Skeletal muscle satellite cell (primary cell): ENCODE data around the gene EBLN1.
"Not testable (repeated sequence)": the region's sequence is repeated elsewhere in the genome, so short reads cannot be mapped to it uniquely, and the experiment has no call there.

Experiments
- H3K27me3 ChIP-seq: 2 replicates; pipeline ENCODE4 v1.7.0; 2013; ENCODE audit warnings: low read length; ENCODE audit not compliant: control insufficient read depth, insufficient read depth
- H3K36me3 ChIP-seq: 2 replicates; pipeline ENCODE4 v1.7.0; 2013; ENCODE audit warnings: mild to moderate bottlenecking, control low read depth, low read length; ENCODE audit not compliant: insufficient read depth
- H3K4me1 ChIP-seq: 2 replicates; pipeline ENCODE4 v1.7.0; 2013; ENCODE audit warnings: low read length; ENCODE audit not compliant: control insufficient read depth, insufficient read depth
- H3K4me2 ChIP-seq: 2 replicates; pipeline ENCODE4 v1.7.0; 2013; ENCODE audit warnings: mild to moderate bottlenecking, low read length
- H3K4me3 ChIP-seq: 2 replicates; pipeline ENCODE4 v1.7.0; 2013; ENCODE audit warnings: low read length
- H3K9ac ChIP-seq: 2 replicates; pipeline ENCODE4 v1.7.0; 2013; ENCODE audit warnings: mild to moderate bottlenecking, low read depth, low read length, moderate library complexity
- H3K9me3 ChIP-seq: replicated peaks from 2 replicates; pipeline ENCODE4 v1.7.0; 2013; ENCODE audit warnings: mild to moderate bottlenecking, control low read depth, low read length

The EBLN1 gene

DNA sequence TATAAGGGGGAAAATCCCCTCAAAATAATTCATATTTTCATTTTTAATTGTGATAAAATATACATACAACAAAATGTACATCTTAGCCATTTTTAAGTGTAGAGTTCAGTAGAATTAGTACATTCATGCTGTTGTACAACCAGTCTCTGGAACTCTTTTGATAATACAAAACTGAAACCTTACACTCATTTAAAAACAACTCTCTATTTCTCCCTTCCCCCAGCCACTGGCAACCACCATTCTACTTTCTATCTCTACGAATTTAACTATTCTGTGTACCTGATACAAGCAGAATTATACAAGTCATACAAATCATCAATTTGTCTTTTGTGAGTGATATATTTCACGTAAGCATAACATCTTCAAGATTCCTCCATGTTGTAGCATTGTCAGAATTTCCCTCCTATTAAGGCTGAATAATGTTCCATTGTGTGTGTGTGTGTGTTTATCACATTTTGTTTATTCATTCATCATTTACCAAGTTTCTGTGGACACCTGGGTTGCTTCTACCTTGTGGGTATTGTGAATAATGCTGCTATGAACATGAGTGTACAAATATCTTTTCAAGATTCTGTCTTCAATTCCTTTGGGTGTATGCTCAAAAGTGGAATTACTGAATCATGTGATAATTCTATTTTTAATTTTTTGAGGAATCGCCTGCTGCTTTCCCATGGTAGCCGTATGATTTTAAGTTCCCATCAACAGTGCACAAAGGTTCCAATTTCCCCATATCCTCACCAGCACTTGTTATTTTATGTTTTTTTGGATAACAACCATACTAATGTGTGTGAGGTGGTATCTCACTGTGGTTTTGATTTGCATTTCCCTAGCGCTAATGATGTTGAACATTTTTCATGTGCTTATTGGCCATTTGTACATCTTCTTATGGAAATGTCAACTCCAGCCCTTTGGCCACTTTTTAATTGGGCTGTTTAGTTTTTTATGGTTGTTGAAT lies 4.7 kb upstream of the EBLN1 start:
- no peak overlapping the region for H3K4me3 ChIP-seq
- H3K4me1 ChIP-seq: no peaks in the 10 kb centered on the region
- H3K9me3 ChIP-seq: no peaks in the 10 kb centered on the region
- no peaks in the 10 kb centered on the region for H3K36me3 ChIP-seq
- H3K27me3 ChIP-seq: no peaks in the 10 kb centered on the region
- no peak overlapping the region for H3K9ac ChIP-seq
- H3K4me2 ChIP-seq: no peak overlapping the region

DNA sequence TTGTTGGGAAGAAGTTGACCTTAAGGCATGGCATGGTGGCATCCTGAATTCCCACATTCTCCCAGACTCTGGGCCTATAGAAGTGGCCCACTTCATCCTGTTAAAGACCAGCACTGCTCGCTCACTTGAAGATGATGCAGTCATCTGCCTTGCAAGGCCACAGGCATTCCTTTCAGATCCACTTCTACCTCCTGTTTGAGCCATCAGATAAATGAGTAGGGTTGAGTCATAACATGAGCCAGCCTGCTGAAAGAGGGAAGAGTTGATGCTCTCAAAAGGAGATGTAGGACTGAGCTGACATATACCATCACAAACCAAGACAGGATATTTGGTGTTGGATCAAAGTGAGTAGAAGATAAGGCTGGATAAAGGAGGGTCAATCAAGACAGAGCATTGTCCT lies 1.5 kb upstream of the EBLN1 start:
- no peaks in the 10 kb centered on the region for H3K9me3 ChIP-seq
- H3K4me2 ChIP-seq: no peak overlapping the region
- H3K4me3 ChIP-seq: no peak overlapping the region
- H3K27me3 ChIP-seq: no peaks in the 10 kb centered on the region
- H3K4me1 ChIP-seq: no peaks in the 10 kb centered on the region
- no peaks in the 10 kb centered on the region for H3K36me3 ChIP-seq
- H3K9ac ChIP-seq: no peak overlapping the region

DNA sequence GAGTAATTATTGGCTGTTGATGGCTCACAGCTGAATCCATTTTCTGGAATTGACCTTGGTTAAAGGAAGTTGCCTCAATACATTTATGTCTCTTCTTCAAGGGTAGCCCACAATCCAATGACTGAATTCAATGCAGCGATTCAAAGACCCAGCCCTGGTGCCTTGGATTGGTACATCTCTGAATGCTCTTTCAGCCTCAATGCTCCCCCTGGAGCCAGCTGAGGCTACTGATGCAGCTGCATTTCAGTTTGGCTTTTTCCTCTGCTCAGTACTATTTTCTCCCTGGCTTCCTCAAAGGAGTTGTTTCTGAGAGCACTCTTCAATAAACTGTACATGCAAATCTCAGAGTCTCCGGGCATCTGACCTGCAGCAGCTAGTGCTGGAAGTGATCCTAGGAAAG lies 633 bp upstream of the EBLN1 start:
- Histone ChIP-seq H3K9ac (no peak overlapping the region), H3K36me3 (no peaks in the 10 kb centered on the region), H3K9me3 (no peaks in the 10 kb centered on the region), H3K27me3 (no peaks in the 10 kb centered on the region), H3K4me1 (no peaks in the 10 kb centered on the region), H3K4me2 (no peak overlapping the region), H3K4me3 (no peak overlapping the region)

DNA sequence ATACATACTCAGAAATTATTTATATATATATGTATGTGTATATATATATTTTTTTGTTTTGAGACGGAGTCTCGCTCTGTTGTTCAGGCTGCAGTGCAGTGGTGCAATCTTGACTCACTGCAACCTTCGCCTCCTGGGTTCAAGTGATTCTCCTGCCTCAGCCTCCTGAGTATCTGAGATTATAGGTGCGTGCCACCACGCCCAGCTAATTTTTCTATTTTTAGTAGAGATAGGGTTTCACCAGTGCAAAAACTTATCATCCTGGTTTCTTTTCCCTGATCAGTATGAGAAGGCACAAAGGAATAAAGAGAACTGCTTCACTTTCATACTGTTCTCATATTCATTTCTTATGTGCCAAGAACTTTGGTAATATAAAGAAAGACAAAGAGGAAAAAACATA lies 731 bp downstream of the EBLN1 start:
- H3K36me3 ChIP-seq, H3K9me3 ChIP-seq, H3K27me3 ChIP-seq, H3K9ac ChIP-seq, H3K4me3 ChIP-seq, H3K4me2 ChIP-seq, H3K4me1 ChIP-seq: not testable (repeated sequence)

DNA sequence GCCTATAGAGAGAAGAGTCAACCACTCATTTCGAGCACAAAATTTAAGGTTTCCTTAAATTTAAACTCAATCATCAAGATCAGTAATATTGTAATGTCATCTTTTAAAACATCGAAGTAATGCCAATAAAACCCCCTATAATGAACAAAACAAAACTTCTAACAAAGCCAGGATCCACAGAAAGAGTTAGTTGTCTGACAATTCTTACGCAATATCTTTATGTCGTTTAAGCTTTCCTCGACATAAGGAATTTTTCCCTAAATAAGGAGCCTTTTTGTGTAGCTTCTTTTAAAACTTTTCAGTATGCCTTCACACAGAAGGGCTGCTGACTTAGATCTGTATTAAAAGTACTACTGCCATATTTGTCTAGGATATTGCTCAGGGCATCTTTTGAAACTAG lies 7.5 kb downstream of the EBLN1 start:
- H3K27me3 ChIP-seq: no peaks in the 10 kb centered on the region
- no peaks in the 10 kb centered on the region for H3K36me3 ChIP-seq
- no peak overlapping the region for H3K4me3 ChIP-seq
- no peaks in the 10 kb centered on the region for H3K9me3 ChIP-seq
- no peak overlapping the region for H3K9ac ChIP-seq
- no peak overlapping the region for H3K4me2 ChIP-seq
- no peaks in the 10 kb centered on the region for H3K4me1 ChIP-seq

DNA sequence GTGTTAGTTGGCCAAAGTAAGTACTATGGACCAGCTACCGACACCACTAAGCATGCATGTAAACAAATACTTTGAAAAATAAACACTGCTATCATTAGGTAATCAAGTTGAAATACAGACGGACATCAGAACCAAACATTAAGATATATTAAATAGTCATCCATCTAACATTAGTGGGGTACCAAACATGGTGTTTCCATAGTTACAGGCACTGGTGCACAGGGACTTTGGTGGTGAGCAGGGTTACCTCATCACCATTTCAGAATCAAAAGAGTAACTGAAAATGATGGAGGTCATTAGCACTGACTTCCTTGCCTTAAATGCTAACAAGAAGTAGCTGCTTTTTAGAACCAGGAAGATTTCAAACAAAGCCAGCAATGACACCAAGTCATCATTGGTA lies 23.9 kb downstream of the EBLN1 start:
- Histone ChIP-seq H3K4me2 (no peak overlapping the region), H3K4me3 (no peak overlapping the region), H3K36me3 (no peaks in the 10 kb centered on the region), H3K4me1 (no peaks in the 10 kb centered on the region), H3K9me3 (no peaks in the 10 kb centered on the region), H3K9ac (no peak overlapping the region), H3K27me3 (no peaks in the 10 kb centered on the region)

DNA sequence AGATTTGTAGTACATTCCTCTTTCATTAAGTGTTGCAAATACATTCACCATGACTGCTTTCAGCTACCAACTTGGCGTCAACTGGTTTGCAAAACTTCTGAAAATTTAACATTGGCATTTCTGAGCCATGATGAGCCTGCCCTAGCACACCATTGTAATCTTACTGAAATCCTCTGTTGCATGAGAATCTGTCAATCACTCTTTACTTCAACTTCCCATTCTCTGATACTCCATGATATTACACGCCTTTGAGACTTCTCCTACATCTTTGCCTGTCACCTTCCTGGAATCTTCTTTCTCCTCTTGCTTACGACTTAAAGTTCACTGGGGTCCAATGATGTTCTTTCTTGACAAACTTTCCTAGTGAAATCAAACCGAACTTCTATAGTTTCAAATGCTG lies 32.2 kb downstream of the EBLN1 start:
- Histone ChIP-seq H3K9ac (no peak overlapping the region), H3K4me3 (no peak overlapping the region), H3K4me2 (no peak overlapping the region), H3K27me3 (no peaks in the 10 kb centered on the region), H3K36me3 (no peaks in the 10 kb centered on the region), H3K9me3 (no peaks in the 10 kb centered on the region), H3K4me1 (no peaks in the 10 kb centered on the region)

DNA sequence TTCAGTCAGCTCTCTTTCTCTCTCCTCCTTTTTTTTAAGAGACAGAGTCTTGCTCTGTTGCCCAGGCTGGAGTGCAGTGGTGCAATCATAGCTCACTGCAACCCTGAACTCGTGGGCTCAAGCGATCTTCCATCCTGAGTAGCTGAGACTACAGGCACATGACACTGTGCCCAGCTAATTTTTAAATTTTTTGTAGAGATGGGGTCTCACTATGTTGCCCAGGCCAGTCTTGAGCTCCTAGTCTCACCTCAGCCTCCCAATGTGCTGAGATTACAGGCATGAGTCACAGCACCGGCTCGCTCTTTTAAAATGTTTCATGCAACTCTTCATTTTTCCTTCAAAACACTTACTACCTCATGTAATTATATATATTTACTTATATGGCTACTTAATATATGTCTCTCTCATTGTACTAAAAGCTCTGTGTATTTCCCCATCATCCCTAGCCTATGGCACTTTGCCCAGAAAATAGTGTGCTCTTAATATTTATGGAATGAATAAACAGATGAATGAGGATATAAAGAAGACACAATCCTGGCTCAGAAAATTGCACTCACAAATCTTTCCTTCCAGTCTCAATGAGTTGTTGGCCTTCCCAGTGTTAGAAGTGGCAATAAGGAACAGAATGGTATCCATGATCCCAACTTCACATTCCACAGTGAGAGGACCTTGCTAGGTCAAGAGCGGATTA lies 33.9 kb downstream of the EBLN1 start:
- H3K9ac ChIP-seq: no peak overlapping the region
- no peak overlapping the region for H3K4me3 ChIP-seq
- no peaks in the 10 kb centered on the region for H3K36me3 ChIP-seq
- no peaks in the 10 kb centered on the region for H3K27me3 ChIP-seq
- no peak overlapping the region for H3K4me2 ChIP-seq
- H3K9me3 ChIP-seq: no peaks in the 10 kb centered on the region
- H3K4me1 ChIP-seq: no peaks in the 10 kb centered on the region

DNA sequence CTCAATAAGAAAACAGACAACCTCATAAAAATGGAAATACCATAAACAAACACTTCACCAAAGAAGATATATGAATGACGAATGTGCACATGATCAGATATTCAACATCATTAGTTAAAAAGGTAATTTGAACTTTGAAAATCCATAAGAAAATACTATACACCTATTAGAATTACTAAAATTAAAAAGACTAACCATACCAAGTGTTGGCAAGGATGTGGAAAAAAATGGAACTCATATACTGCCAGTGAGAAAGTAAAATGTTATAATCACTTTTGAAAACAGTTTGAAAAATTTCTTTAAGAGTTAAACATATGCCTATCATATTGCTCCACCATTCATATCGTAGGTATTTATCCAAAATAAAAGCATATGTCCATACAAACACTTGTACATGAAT lies 37.1 kb downstream of the EBLN1 start:
- Histone ChIP-seq H3K4me2 (no peak overlapping the region), H3K27me3 (no peaks in the 10 kb centered on the region), H3K4me3 (no peak overlapping the region)

DNA sequence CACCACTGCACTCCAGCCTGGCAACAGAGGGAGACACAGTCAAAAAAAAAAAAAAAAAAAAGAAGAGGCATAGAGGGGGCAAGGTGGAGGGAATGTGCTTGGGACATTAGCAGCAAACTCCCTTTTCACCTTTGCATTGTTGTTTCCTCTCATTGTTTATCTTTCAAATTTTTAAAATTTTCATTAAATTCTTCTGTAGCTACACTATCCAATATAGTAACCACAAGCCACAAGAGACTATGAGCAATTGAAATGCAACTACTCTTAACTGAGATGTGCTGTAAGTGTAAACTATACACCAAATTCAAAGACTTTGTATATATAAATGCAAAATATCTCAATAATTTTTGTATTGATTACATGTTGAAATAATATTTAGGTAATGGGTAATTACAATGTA lies 43.4 kb downstream of the EBLN1 start:
- no peak overlapping the region for H3K9ac ChIP-seq
- H3K36me3 ChIP-seq: no peaks in the 10 kb centered on the region
- no peak overlapping the region for H3K4me3 ChIP-seq
- H3K27me3 ChIP-seq: no peaks in the 10 kb centered on the region
- H3K9me3 ChIP-seq: no peaks in the 10 kb centered on the region
- no peak overlapping the region for H3K4me2 ChIP-seq
- H3K4me1 ChIP-seq: no peaks in the 10 kb centered on the region

More for the DNA sequence above, 37.1 kb downstream of the EBLN1 start:
- Histone ChIP-seq H3K36me3 (no peaks in the 10 kb centered on the region), H3K9ac (no peak overlapping the region), H3K9me3 (no peaks in the 10 kb centered on the region), H3K4me1 (no peaks in the 10 kb centered on the region)

DNA sequence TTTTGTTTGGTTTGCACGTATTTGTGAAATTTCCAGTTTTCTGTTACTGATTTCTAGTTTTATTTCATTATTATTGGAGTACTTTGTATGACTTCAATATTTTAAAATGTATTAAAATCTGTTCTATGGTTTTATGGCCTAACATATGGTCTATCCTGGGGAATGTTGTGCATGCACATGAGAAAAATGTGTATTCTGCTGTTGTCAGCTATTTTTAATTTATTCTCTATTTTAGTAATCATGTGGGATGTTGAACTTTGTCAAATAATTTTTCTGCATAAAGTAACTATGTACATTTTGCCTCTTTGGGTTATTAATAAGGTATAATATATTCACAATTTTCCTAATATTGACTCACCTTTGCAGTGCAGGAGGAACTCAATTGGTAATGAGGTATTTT lies 46.7 kb downstream of the EBLN1 start:
- Histone ChIP-seq H3K4me3 (no peak overlapping the region), H3K4me1 (no peaks in the 10 kb centered on the region), H3K27me3 (no peaks in the 10 kb centered on the region), H3K36me3 (no peaks in the 10 kb centered on the region), H3K4me2 (no peak overlapping the region), H3K9ac (no peak overlapping the region), H3K9me3 (no peaks in the 10 kb centered on the region)

DNA sequence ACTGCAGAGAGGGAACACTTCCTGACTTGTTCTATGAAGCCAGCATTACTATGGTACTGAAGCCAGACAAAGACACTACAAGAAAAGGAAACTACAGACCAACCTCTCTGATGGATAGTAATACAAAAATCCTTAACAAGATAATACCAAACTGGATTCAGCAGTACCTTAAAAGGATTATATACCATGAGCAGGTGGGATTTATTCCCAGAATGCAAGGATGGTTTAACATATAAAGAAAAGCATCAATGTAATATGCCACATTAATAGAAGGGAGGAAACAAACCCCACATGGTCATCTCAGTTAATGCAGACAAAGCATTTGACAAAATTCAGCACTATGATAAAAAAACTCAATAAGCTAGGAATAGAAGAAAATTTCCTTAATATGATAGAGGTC lies 47.2 kb downstream of the EBLN1 start:
- Histone ChIP-seq H3K36me3 (no peaks in the 10 kb centered on the region), H3K4me2 (no peak overlapping the region), H3K4me3 (no peak overlapping the region), H3K27me3 (no peaks in the 10 kb centered on the region), H3K4me1 (no peaks in the 10 kb centered on the region), H3K9ac (no peak overlapping the region), H3K9me3 (no peaks in the 10 kb centered on the region)
